HG02973 (cell line): ENCODE results near the gene ATP5PB.

Experiments used
- ATAC-seq: cut with Tn5 transposase; IDR thresholded peaks from one replicate; pipeline ENCODE4 v1.9.1; 2021; ENCODE audit warnings: moderate library complexity; ENCODE audit not compliant: unreplicated experiment

The ATP5PB gene

GRCh38 chr1:111504097-111504496, 54.8 kb downstream of the ATP5PB start:
- no peak for ATAC-seq

DNA sequence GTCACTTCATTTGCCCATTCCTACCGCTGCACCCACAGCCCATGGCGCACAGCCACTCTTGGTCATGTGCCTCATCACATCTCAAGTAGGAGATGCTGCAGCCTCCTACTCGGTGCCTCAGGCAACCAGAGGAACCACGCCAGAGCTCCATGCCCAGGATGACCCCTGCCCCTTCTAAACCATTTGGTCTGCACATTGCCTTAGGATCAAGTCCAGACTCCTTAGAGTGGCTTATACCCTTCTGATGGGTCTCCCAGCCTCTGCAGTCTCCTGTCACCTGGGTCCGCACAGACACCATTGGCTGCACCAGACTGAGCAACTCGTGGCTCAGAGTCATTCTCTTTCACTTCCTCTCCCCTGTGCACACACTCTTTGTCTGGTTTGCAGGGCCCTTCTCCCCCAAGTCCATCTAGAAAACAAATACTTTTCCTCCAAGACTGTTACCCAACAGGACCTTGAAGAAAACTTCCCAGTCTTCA, 56.4 kb downstream of the ATP5PB start:
- peak; percentile 41 for ATAC-seq

GRCh38 chr1:111506561-111506960, 57.3 kb downstream of the ATP5PB start:
- no peak for ATAC-seq

DNA sequence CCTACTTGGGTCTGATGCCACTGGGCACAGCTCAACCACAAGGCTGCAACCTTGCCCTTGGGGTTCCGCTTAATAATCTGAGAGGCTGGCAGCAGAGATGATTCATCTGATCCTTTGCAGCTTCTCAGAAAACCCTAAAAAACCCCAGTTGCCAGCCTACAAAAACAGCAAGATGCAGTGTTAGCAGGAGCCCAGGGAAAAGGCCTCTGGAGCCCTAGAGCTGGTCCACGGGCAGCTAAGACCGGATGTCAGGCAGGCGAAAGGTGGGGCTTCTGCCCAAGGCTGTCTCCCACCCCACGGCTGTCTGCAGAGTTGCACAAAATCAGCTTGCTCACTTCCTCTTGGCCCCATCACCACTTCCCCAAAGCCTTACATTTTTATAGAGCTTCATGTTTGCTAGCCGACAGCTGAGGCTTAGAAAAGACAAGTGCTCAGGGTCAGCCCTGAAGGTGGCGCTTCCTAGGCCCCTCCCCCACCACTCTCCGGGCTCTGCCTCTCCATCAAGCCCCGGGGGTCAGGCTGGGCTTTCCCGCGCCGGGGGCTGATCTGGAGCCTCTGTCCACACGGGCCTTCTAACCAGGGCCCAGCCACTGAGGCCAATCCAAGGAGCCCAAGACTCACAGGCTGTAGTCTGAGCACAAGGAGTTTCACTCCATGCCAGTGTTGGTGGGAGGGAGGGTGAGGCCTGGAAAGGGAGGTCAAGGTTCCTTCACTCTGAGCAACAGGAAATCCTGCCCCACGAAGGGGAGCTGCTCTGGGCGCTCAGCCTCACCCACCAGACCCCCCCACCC, 58.3 kb downstream of the ATP5PB start:
- peak; percentile 49 for ATAC-seq

GRCh38 chr1:111509997-111510375, 60.7 kb downstream of the ATP5PB start:
- ATAC-seq = no peak

DNA sequence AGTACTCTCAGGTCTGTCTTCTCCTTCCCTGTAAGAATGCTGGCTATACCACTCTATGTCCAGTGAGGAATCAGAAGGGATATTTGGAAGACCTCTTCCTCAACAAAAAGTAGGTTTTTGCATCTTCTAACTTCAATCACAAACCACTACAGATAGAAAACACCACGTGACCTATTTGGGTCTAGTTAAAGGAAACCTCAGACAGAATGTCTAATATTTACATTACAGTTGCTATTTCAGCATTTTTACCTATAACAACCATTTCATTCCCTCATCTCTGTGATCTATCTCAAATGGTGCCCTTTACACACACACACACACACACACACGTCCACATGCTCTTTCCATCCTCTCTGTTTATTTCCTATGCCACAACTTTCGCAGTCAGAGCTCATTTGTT, 62.1 kb downstream of the ATP5PB start:
- no peak for ATAC-seq
